ENCODE data around the gene CFAP100. TPM values are rescaled to one million over a fixed set of nuclear protein-coding genes. Genes with fewer than 3 reads are reported as not detected.

Gene CFAP100
- total RNA-seq (2011; cell fraction: chromatin; rRNA removed; ENCODE audit: low replicate concordance): not detected in 2 replicates
- total RNA-seq (2011; cell fraction: nucleolus; rRNA removed): not detected in 2 replicates
- total RNA-seq (2011; cell fraction: nucleoplasm; rRNA removed): not detected in 2 replicates
- total RNA-seq (2014; rRNA removed): not detected in 2 replicates
- total RNA-seq (2014; rRNA removed; fragmentation: Illumina TruSeq; extraction: Trizol): not detected in 2 replicates
- not detected in 2 replicates for total RNA-seq (2015; rRNA removed; fragmentation: Illumina TruSeq; extraction: Trizol)
- not detected in 2 replicates for total RNA-seq (2021)
- polyA plus RNA-seq (2011; rRNA removed): not detected in 2 replicates
- polyA plus RNA-seq (2011; cell fraction: cytosol; rRNA removed): not detected in 2 replicates
- polyA plus RNA-seq (2011; cell fraction: nucleus; rRNA removed): not detected in 2 replicates
- not detected in 2 replicates for polyA plus RNA-seq (2012)
- polyA plus RNA-seq (2014; fragmentation: Illumina TruSeq; extraction: Trizol): not detected in 2 replicates
- polyA plus RNA-seq (2014; fragmentation: Nextera tagmentation; extraction: Ambion mirVana): not detected
- polyA plus RNA-seq (2014; rRNA removed): not detected in 2 replicates
- not detected in 2 replicates for polyA minus RNA-seq (2011; rRNA and poly(A)+ RNA removed)
- polyA minus RNA-seq (2011; cell fraction: cytosol; rRNA and poly(A)+ RNA removed): not detected in 2 replicates
- polyA minus RNA-seq (2011; cell fraction: nucleus; rRNA and poly(A)+ RNA removed): not detected in 2 replicates
- Bru-seq, nascent RNA: not detected
- not detected for BruChase-seq, experiment 1, labeled RNA remaining after a 2-hour chase
- BruChase-seq, experiment 2, labeled RNA remaining after a 6-hour chase: not detected
- long read RNA-seq, experiment 1: 0 reads
- long read RNA-seq, experiment 2: 0 reads
- long read RNA-seq, experiment 3: 0 reads

- H3K9ac ChIP-seq (ENCODE audit: insufficient read depth in 1 of 2, low read depth in 2 of 2, low read length in 2 of 2): no peak within 1 kb of the TSS
- no peak for ATAC-seq
- no peak for DNase-seq (ENCODE audit: extremely low read depth in 1 of 4, low spot score in 3 of 4)
- TF ChIP-seq PHF20 (IDR thresholded peaks at IDR 0.05; ENCODE audit: partially characterized antibody) (no peak), FOXA3 (CRISPR knock-in tag; conservative IDR thresholded peaks at IDR 0.05 in 1 of 2, IDR thresholded peaks at IDR 0.05 in 1 of 2) (no peak), ASH1L (IDR thresholded peaks at IDR 0.05; ENCODE audit: borderline replicate concordance, low read depth, partially characterized antibody) (no peak), ZNF75A (CRISPR knock-in tag; IDR thresholded peaks at IDR 0.05) (no peak), KLF6 (CRISPR knock-in tag; IDR thresholded peaks at IDR 0.05; ENCODE audit: borderline replicate concordance) (no peak), SAFB2 (IDR thresholded peaks at IDR 0.05; ENCODE audit: borderline replicate concordance, low read depth, low read length, severe bottlenecking) (no peak), U2AF2 (optimal IDR thresholded peaks at IDR 0.05; ENCODE audit: low read depth, low read length) (no peak), CEBPG (CRISPR knock-in tag; IDR thresholded peaks at IDR 0.05) (no peak), CEBPG (tag; conservative IDR thresholded peaks at IDR 0.05 in 1 of 2, IDR thresholded peaks at IDR 0.05 in 1 of 2) (no peak), ZNF639 (CRISPR knock-in tag; conservative IDR thresholded peaks at IDR 0.05 in 1 of 2, IDR thresholded peaks at IDR 0.05 in 1 of 2) (no peak), CBX3 (IDR thresholded peaks at IDR 0.05; ENCODE audit: borderline replicate concordance in 1 of 2, low read length in 2 of 2) (no peak), SREBF1 (IDR thresholded peaks at IDR 0.05; ENCODE audit: borderline replicate concordance, low read depth, low read length) (no peak)
- TF ChIP-seq, protein P1, sequence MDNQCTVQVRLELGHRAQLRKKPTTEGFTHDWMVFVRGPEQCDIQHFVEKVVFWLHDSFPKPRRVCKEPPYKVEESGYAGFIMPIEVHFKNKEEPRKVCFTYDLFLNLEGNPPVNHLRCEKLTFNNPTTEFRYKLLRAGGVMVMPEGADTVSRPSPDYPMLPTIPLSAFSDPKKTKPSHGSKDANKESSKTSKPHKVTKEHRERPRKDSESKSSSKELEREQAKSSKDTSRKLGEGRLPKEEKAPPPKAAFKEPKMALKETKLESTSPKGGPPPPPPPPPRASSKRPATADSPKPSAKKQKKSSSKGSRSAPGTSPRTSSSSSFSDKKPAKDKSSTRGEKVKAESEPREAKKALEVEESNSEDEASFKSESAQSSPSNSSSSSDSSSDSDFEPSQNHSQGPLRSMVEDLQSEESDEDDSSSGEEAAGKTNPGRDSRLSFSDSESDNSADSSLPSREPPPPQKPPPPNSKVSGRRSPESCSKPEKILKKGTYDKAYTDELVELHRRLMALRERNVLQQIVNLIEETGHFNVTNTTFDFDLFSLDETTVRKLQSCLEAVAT (IDR thresholded peaks at IDR 0.05): no peak
- 0 out of 2 replicates have a peak, but pooled peaks cover 3% of the 10 kb centered on the region for H4K20me1 ChIP-seq (replicated peaks; ENCODE audit: control insufficient read depth, insufficient read depth, low read length)
- H3K27ac ChIP-seq (ENCODE audit: extremely low read depth, low read depth, low read length): no peak within 1 kb of the TSS
- intact Hi-C loops (cut with micrococcal nuclease) (no loop called here), in situ Hi-C loops (cut with MboI) (loop anchor here (5.0 to 25.0 kb wide), 2 partner anchors 142 to 257 kb away; no protein-coding TSS in a partner anchor)
- no peak within 1 kb of the TSS for H2AFZ ChIP-seq (ENCODE audit: low read depth, low read length)
- no peaks in the 10 kb centered on the region for H3K36me3 ChIP-seq (ENCODE audit: control insufficient read depth, insufficient read depth, low read length)
- no peak for FAIRE-seq
- no peaks in the 10 kb centered on the region for H3K9me1 ChIP-seq (ENCODE audit: control insufficient read depth, insufficient read depth, low read length)
- ChIA-PET CTCF (ENCODE audit: low intra/inter-chr PET ratio) (no interaction called here), POLR2A (interaction anchor here (0.6 kb wide), 1 partner anchor 37 kb away, joined by 3 read pairs; the partner anchor contains the start of gene KLF15)
- H3K9me3 ChIP-seq (replicated peaks; ENCODE audit: control insufficient read depth, insufficient read depth, low read depth, low read length): no peaks in the 10 kb centered on the region
- peaks cover 0 to 7% of the 10 kb centered on the region in 2 experiments; a peak in 3 of 5 replicates for H3K4me1 ChIP-seq (replicated peaks in 1 of 2; ENCODE audit: control insufficient read depth in 2 of 2, insufficient read depth in 2 of 2, low read length in 2 of 2)
- WGBS (ENCODE audit: insufficient coverage, low coverage, missing lambda C conversion rate): 2% methylated on average over 23 of the region's 43 CpGs
- peaks cover 5 to 62% of the 10 kb centered on the region in 2 experiments; a peak in 4 of 5 replicates for H3K27me3 ChIP-seq (ENCODE audit: control insufficient read depth in 2 of 2, insufficient read depth in 2 of 2, low read length in 2 of 2)
- H3K4me2 ChIP-seq (ENCODE audit: insufficient read depth, low read length): no peak within 1 kb of the TSS
- H3K4me3 ChIP-seq: no peak within 1 kb of the TSS
- BruUV-seq (replicated peaks): no TSS peak
- H3K79me2 ChIP-seq (ENCODE audit: control insufficient read depth, insufficient read depth, low read length): no peaks in the 10 kb centered on the region
Observed at GRCh38 chr3:126394179-126394976, at the start of gene CFAP100. CFAP100 (plus strand) TSS chr3:126394909; CDS start chr3:126396001, 1,092 bp downstream.

Data from K562 (cell line).